RKO (cell line): ENCODE data around the gene ABTB2.
"Not testable (repeated sequence)": the region's sequence is repeated elsewhere in the genome, so short reads cannot be mapped to it uniquely, and the experiment has no call there.

Experiments
- DNase-seq: peaks from one replicate; pipeline ENCODE4 v3.0.0-alpha.2; 2016; ENCODE audit warnings: low spot score

ABTB2 gene

GRCh38 chr11:34185926-34186841 lies 171.6 kb downstream of the ABTB2 start:
- DNase-seq: no peak

DNA sequence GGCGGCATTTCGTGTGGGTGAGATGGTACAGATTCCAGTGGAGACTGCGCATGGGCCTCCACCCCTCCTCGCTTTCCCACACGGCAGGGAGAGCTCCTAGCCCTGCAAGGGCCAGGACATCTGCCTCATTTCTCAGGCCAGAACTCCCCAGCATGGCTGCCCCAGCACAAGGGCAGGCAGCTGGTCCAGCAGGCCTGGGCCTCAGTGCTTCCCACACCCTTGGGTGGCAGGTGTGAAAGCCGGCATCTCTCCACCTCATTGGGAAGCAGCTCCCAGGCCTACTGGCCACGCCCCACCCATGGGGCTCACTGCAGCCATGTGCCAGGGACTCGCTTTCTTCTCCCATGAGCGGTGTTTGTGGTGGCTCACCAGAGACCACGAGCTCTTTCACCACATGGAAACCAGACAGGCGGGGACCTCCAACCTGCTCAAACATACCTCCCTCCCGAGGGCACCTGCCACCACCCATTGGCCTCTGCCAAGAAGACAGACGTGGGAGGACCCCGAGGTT lies 173.2 kb downstream of the ABTB2 start:
- no peak for DNase-seq

DNA sequence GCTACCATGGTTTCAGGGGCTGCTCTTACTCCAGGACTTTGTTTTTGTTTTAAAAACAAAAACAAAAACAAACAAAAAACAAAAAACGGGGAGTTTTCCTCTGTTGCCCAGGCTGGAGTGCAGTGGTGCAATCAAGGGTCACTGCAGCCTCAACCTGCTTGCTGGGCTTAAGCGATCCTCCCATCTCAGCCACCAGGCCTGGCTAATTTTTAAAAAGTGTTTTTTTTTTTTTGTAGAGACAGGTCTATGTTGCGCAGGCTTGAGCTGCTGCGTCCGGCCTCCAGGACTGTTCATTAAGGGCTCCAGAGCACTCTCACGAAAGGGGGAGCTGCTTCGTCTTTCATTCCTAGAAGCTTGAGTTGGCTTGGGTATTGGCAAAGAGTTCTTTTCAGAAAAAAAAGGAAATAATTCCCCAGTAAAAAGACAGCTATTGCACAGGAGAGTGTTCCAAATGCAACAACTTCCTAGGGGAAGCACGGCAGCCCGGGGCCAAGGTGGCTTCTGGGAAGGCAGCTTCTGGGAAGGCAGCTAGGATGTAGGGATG lies 173.9 kb downstream of the ABTB2 start:
- DNase-seq: no peak

- DNase-seq: no peak
Observed at GRCh38 chr11:34182921-34183685, 174.7 kb downstream of the ABTB2 start.

GRCh38 chr11:34182425-34182824 lies 175.4 kb downstream of the ABTB2 start:
- DNase-seq: no peak

DNA sequence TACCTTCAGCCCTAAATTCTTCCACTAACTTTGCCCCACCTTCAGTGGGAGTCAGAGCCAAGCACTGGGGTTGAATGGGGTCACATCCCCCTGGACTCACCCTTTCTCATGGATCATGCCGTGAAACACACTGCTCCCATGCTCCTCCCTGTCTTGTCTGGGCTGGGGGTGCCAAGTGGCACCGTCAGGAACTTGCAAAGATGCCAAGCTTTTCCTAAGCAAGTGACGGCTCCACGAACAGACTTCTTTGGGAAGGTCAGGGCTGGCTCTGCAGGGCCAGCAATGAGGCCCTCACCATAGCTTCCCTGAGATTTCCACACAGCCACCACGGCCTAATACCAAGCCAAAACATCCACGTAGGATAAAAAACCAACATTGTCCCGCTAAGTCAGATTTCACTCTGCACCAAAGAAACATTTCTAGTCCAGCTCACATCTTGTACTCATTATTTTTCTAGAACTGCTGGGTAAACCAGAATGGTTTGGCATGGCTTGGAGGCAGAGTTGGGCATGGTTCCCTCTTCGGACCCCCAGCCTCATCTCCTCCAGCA lies 175.9 kb downstream of the ABTB2 start:
- DNase-seq: no peak

GRCh38 chr11:34181251-34181650 lies 176.6 kb downstream of the ABTB2 start:
- no peak for DNase-seq

- DNase-seq: not testable (repeated sequence)
Observed at GRCh38 chr11:34180814-34181165, 177.0 kb downstream of the ABTB2 start.

DNA sequence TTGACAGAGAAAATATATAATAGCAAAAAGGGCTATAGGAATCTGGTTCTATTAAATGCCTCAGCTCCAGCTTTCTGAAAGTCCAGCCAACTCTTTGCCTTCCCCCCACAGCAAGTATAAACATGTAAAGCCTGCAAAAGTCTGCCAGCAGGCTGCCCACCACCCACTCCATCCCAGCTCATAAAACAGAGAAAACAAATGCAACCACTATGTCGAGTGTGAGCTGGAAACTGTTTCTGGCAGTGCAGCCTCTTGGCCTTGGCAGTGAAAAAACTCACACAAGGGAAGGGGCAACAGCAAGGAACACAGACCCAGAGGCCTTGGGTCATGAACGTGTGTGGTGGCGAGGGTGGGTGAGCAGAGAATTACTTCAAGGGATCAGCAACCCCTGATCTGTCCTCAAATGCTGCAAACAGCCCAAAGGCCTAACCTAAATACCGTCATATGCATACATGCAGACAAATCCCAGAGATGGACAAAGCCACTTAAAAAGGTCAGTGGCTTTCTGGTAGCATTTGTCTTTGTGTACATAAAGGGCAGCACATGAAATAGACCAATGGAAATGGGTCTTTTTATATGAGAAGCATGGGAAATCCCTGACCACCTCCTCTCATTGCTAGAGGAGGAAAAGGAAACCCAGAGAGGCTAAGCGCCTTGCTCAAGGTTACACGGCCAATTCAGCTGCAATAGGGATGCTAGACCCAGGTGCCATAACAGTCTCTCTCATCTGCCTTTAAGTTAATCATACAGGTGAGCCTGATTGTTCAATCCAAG lies 177.6 kb downstream of the ABTB2 start:
- DNase-seq: no peak

DNA sequence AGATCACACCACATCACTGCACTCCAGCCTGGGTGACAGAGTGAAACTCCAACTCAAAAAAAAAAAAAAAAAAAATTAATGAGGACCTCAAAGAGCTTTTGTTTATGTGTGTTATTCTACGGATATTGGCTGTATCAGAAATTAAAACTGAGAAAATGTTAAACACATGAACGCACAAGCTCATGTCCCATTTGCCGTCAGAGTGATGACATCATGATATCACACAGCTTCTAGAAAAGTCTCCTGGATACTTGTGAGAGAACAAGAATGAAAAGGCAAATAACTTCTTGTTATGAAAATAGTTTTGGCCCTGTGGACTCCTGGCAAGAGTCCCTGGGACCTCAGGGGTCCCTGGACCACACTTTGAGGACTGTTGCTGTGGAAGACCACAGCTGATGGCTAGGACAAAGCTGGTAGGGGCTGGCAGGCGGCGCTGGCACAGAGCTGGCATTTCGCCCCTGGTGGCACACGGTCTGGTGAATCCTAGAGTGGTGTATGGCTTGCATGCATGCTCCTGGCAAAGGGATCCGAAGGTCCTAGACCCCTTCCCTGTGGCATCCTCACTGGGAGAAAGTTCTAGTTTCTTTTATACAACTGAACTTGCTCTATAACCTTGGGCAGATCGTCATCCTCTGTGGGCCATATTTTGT lies 178.7 kb downstream of the ABTB2 start:
- DNase-seq: no peak

- DNase-seq: no peak
Observed at GRCh38 chr11:34178209-34178821, 179.5 kb downstream of the ABTB2 start.

DNA sequence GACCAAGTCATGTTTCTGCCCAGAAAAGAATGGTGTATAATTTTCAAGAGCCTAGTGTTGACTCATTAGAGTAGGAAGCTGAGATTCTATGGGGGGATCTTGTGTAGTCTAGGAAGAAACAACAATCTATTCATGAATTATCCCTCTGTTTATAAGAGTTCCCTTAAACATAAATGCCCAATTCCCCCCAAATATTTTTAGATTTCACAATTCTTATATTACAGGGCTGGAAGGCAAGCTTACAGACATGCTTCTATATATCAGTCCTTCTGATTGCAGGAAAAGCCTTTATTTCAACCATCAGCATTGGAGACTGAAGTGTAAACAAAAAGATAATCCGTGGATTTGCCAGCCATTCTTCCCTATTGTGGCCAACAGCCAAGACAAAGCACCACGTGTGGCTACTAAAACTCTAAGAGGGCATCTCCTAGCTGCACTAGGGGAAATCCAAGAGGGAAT lies 181.0 kb downstream of the ABTB2 start:
- no peak for DNase-seq

DNA sequence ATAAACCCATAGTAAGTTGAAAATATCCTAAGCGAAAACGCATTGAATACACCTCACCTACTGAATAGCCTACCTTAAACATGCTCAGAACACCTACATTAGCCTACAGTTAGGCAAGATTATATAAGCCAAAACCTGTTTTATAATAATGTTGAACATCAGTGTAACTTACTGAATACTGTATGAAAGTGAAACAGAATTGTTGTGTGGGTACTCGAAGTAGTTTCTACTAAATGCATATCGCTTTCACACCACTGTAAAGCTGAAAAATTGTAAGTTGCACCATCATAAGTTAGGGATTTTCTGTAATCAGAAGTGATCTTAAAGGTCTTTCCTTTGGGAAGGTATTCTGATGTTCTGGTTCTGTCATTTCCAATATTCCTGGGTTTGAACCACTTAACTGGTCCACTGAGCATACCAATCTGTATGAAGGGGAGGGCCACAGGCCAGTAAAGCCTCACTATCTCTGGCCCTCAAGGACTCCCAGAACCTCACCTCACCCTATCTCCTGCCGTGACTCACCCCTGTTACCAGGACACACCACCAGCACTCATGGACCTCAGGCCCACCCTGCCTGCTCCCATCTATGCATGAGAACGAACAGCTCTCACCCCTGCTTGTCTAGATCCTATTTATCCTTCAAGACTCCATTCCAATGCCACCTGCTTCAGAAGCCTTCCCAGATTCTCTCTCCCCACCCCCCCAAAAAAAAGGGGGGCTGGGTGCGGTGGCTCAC lies 182.4 kb downstream of the ABTB2 start:
- no peak for DNase-seq

DNA sequence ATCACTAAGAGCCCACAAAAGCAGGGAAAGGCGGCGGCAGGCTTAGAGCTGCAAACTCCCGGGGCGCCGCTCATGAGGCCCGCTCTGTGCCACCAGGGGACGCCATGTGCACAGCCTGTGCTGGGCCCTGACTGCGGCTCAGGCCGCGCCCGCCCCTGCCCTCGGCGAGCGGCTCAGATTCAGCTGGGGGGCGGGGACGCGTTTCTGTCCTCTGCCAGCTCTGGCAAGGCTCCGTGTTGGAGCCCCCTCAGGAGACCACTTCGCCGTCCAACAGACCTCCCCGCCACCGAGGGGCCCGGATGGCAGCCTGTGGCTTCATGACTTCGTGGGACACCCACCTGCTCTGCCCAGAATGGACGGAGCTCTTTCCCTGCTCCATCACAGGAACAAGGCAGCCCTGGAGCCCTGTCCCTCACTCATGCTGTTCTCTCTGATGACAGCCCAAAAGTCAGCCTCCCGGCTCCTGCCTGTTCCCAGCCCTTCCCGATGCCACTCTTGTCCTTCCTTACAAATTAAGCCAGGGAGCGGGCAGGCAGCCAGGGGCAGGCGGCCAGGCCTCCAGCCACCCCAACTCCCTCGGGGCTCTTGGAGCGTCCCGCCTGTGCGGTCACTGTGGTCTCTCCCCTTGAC lies 183.3 kb downstream of the ABTB2 start:
- peak; percentile 70 for DNase-seq

GRCh38 chr11:34173050-34173449 lies 184.8 kb downstream of the ABTB2 start:
- no peak for DNase-seq

GRCh38 chr11:34169686-34170085 lies 188.1 kb downstream of the ABTB2 start:
- DNase-seq: no peak

GRCh38 chr11:34168642-34169420 lies 189.0 kb downstream of the ABTB2 start:
- DNase-seq: no peak

GRCh38 chr11:34167961-34168360 lies 189.8 kb downstream of the ABTB2 start:
- DNase-seq: no peak
